ENCODE measurements around the gene DSN1. TPM values are rescaled to one million over a fixed set of nuclear protein-coding genes. Genes with fewer than 3 reads are reported as not detected.
A peak's percentile ranks its signal among the peaks of the same experiment; 100 is the strongest.

DSN1 gene
- total RNA-seq, 1 donor = 16.8 TPM

DNA sequence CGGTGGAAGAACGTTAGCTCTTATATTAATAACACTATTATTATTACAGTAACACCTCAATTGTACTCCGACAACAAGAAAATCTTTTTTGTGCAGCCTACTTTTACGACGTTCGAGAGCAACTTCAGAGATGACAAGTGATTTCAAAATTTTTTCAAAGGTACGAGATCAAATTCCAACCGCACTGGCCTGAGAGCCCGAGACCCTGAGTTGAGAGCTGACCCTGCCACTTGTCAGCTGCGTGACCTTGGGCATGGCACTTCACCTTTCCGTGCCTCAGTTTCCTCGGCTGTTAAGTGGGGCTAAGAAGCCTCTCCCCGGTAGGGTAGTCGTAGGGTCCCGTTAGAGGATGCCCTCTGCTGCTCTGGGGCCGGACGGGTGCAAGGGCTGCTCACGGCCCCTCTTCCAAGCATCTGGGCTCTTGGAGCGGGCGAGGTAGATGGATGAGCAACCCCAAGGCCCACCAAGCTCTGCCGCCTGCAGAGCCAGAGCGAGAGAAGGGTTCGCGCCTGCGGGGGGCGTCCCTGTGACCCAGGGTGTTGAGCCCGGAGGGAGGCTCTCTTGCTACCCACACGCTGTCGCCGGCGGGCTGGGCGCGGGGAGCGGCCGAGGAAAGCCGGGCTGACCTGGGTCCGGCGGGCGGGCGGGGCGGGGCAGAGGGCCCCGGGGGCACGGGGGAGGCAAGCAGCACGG, 28.2 kb downstream of the DSN1 start:
- no peak for DNase-seq (ENCODE audit: low read depth)
- H3K4me3 ChIP-seq (ENCODE audit: low read depth, low read length) = peak overlapping the region; percentile 80
- TF ChIP-seq, protein P1, sequence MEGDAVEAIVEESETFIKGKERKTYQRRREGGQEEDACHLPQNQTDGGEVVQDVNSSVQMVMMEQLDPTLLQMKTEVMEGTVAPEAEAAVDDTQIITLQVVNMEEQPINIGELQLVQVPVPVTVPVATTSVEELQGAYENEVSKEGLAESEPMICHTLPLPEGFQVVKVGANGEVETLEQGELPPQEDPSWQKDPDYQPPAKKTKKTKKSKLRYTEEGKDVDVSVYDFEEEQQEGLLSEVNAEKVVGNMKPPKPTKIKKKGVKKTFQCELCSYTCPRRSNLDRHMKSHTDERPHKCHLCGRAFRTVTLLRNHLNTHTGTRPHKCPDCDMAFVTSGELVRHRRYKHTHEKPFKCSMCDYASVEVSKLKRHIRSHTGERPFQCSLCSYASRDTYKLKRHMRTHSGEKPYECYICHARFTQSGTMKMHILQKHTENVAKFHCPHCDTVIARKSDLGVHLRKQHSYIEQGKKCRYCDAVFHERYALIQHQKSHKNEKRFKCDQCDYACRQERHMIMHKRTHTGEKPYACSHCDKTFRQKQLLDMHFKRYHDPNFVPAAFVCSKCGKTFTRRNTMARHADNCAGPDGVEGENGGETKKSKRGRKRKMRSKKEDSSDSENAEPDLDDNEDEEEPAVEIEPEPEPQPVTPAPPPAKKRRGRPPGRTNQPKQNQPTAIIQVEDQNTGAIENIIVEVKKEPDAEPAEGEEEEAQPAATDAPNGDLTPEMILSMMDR (IDR thresholded peaks at IDR 0.05; ENCODE audit: insufficient read depth, low read depth, low read length) = no peak

DNA sequence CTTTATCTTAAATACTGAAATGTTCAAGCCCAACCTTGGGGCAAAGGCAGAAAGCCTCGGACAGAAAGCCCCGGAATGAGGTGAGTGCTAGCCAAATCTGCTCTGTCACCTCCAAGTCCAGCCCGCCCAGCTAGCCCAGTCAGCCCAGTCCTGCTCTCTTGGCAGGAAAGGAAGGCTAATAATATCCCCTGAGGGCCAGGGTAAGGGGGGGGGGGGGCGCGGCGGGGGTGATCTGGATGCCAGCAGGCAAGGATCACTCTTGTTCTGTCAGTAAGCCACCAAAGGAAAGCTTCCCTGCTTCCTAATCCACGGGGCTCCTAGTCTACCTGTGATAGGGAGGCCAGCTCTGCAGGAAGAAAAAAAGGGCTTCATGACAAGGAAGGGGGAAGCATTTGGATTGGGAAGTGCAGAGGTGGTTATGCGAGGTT, 28.8 kb downstream of the DSN1 start:
- TF ChIP-seq, protein P1 (IDR thresholded peaks at IDR 0.05; ENCODE audit: insufficient read depth, low read depth, low read length) = no peak
- peak overlapping the region; percentile 80 for H3K4me3 ChIP-seq (ENCODE audit: low read depth, low read length)
- no peak for DNase-seq (ENCODE audit: low read depth)

DNA sequence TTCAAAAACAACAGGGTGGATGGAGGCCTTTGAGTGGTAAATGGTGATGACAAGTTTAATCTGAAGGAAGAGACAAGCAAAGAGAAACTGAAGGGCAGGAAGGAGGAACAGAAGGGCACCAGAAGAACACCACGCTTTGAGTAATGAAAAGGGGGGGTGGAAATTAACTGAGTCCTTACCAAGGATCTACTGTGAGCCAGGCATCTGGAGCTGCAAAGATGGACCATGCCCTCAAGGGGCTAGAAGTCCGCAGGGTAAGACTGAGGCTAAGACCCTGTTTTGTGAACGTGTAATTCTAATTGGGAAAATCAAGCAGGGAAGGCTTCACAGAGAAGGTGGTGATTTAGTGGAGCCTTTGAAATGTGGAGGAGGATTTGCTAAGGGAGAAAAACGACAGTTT, 29.3 kb downstream of the DSN1 start:
- TF ChIP-seq, protein P1 (IDR thresholded peaks at IDR 0.05; ENCODE audit: insufficient read depth, low read depth, low read length) = no peak
- no peak overlapping the region for H3K4me3 ChIP-seq (ENCODE audit: low read depth, low read length)
- peak; percentile 59 for DNase-seq (ENCODE audit: low read depth)

DNA sequence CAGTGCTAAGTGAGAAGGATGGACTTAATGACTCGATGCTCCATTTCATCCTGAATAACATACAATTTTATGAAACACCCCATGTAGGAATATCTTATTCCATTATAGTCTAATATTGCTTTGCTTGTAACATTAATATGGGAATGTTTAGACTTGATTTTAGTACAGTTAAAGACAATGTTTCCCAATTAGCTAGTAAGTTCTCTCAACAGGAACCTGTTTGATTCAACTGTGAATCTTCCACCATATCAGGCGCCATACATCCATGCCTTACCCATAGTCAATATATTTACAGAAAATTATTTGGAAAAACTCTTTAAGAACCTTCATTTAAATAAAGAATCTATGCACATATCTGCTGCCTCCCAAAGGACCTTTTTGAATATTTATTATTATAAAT, 31.0 kb downstream of the DSN1 start:
- TF ChIP-seq, protein P1 (IDR thresholded peaks at IDR 0.05; ENCODE audit: insufficient read depth, low read depth, low read length) = no peak
- no peak for DNase-seq (ENCODE audit: low read depth)

DNA sequence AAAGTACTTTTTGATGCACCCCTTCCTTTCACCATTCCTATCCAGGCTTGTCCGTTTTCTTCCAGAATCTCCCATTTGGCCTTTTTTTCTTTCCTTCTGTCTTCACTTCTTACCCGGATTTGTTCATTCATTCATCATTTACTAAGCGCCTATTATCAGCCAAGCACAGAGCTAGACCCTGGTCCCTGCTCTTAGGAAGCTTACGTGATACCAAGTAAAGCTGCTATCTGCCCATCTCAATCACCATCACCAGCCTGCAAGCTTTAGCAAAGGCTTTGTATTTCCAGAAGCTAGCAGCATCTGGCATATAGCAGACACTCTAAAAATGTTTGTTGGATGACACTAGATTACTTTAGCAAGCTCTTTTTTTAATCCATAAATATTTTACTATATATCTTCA, 32.5 kb downstream of the DSN1 start:
- no peak overlapping the region for H3K4me3 ChIP-seq (ENCODE audit: low read depth, low read length)
- DNase-seq (ENCODE audit: low read depth) = no peak
- TF ChIP-seq, protein P1 (IDR thresholded peaks at IDR 0.05; ENCODE audit: insufficient read depth, low read depth, low read length) = no peak

More for the DNA sequence above, 31.0 kb downstream of the DSN1 start:
- no peak overlapping the region for H3K4me3 ChIP-seq (ENCODE audit: low read depth, low read length)

DNA sequence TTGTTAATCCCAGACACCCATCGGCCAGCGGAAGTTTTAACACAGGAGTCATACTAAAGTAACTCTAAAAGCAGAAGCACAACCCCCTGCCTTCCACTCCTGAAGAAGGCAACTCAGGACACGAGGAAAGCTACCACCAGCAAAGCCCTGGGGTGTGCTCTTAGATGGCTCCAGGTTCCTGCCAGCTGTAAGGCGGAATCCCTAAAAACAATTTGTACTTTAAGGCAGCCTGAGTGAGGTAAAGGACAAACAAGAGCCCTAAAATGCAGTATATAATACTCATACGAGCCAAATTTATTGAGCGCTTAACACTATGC, 36.4 kb downstream of the DSN1 start:
- H3K4me3 ChIP-seq (ENCODE audit: low read depth, low read length) = no peak overlapping the region
- TF ChIP-seq, protein P1 (IDR thresholded peaks at IDR 0.05; ENCODE audit: insufficient read depth, low read depth, low read length) = no peak
- DNase-seq (ENCODE audit: low read depth) = no peak

Measured in fibroblast of villous mesenchyme (primary cell).